ENCODE measurements around the gene CLK1.
"Not testable (repeated sequence)": the region's sequence is repeated elsewhere in the genome, so short reads cannot be mapped to it uniquely, and the experiment has no call there.

The CLK1 gene

DNA sequence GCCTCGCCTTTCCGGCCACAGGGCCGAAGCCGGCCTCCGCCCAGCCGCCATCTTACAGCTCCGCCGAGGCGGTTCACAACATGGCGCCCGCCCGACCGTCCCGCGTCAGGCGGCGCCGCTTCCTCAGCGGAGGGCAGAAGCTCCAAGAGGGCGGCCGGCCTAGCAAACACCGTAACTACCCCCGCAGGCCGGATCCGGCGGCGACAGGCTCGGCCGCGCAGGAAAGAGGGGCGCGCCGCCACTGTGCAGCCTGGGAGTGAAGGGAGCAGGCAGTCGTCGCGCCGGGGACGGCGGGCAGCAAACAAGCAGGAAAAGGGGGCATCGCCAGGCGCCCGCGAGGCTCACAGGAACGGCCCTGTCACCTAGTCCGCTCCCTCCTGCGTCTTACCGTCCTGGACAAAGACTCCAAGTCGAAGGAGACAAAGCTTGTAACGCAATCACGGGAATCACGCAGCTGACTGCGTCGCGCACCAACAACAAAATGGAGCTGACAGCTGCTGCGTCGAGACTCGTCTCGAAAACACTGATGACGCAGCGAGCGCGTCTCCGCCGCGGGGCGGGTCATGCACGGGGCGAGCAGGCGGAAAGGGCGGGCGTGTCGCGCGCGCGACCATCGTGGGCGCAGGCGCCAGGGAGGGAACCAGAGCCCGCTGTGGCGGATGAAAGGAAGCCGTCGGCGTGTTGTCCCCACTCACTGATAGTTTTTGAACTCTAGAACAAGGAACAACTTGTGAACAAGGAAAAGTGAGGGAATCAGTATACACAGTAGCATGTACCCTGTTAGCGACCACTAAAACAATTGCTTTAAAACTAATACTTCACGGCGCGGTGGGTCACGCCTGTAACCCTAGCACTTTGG is at the start of gene CLK1:
CLK1 (minus strand) TSS at position 483 of the 859 bp plus-strand sequence. CDS start 2,796 bp downstream, outside the sequence.
- peak; percentile 98 for DNase-seq

DNA sequence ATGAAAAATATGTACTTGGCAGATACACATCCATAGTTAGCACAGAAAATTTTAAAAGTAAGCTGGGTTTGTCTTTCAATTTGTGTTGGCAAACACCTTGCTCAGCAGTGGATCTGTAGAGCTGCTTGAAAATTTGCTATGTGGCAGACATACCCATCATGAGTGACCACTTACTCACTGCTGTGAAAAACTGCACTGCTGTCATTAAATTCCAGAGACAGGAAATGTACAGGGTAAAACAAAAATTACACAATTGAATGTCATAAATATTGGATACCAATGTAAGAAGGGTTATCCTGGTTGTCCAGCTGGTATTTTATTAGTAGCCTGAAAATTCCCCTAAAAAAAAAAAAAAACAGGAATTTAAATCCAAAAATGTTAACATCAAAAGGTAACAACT is 49.2 kb upstream of the CLK1 start:
- no peak for DNase-seq

DNA sequence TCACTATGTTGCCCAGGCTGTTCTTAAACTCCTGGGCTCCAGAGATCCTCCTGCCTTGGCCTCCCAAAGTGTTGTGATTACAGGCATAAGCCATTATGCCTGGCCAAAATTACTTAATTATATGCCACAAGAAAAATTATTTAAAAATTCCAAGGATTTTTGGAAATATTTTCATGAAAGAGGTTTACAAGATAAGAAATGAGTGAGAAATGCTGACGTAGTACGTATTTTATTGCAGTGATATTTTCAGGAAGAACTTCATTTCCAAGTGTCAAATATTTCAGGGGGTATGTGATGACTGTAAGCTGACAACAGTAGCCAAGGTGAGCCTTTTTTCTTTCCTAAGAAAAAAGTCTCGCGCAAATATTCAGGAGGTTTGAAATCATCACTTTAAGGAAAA is 45.5 kb upstream of the CLK1 start:
- no peak for DNase-seq

DNA sequence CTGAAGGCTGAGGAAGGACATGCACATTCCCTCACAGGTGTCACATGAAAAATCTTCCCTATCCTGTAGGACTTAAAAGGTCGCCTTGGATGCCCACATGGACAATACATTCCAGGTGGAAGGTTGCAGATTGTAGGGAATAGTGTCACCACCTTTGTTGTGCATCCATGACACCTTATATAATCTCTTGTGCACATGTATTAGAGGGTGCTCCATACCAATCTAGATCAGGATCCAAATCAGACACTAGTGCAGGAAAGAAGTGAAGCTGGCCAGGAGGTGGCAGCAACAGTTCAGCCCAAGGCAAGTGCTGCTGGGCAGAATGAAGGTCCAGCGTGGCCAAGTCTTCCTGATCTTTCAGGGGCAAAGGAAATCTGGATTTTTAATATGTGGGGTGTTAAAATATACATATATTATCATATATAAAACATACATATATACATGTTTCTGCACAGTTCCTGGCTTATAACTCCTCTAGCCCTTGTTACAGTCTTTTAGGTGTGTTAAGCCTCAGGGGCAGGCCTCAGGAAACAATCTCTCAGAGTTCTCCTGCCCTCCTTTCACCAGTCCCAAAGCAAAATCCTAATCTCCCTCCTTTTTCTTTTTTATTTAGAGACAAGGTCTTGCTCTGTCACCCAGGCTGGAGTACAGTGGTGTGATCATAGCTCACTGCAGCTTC is 41.3 kb upstream of the CLK1 start:
- peak; percentile 65 for DNase-seq

DNA sequence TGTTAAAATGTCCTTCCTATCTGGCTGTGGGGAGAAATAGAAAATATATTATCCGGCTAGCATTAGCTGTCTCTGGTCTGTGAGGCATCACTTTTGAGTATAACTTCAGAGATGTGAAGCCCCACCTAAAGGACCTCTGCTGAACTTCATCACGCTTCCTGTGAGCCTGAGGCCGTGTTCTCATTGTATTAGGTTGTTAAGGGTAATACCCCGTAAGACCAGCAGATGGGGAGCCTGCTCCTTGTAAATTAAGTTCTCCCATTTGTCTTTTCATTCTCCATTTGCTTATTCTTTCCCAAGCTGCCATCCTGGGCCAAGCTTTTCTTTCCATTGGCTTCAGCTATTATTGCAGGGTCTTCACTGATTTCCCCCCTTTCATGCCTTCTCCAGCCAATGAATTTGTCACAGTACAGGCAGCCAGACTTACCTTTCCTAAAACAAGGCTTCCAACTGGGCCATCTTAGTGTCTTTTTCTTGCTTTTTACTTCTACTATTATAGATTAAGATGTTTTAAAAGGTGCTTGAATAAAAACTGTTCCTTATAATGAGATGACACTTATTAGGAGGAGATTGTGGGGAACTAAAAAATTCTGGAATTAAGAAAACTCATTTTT is 37.1 kb upstream of the CLK1 start:
- DNase-seq, result peak; percentile 84

DNA sequence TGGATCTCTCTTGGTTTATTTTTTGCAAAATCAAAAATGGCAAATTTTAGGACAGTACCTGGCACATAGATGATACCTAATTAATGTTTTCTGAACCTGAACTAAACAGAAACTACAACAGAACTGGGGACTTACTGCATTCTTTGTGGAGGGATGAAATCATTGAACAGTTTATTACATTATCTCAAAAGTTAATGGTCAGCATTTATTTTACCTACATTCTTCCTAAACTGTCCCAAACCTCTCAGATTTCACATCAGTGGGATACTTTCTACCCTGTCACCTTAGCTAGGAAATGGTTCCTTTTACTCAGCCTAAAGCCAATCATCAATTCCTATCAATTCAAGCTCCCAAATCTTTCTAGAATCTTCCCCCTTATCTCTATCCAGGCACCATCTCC is 35.0 kb upstream of the CLK1 start:
- DNase-seq, result no peak

DNA sequence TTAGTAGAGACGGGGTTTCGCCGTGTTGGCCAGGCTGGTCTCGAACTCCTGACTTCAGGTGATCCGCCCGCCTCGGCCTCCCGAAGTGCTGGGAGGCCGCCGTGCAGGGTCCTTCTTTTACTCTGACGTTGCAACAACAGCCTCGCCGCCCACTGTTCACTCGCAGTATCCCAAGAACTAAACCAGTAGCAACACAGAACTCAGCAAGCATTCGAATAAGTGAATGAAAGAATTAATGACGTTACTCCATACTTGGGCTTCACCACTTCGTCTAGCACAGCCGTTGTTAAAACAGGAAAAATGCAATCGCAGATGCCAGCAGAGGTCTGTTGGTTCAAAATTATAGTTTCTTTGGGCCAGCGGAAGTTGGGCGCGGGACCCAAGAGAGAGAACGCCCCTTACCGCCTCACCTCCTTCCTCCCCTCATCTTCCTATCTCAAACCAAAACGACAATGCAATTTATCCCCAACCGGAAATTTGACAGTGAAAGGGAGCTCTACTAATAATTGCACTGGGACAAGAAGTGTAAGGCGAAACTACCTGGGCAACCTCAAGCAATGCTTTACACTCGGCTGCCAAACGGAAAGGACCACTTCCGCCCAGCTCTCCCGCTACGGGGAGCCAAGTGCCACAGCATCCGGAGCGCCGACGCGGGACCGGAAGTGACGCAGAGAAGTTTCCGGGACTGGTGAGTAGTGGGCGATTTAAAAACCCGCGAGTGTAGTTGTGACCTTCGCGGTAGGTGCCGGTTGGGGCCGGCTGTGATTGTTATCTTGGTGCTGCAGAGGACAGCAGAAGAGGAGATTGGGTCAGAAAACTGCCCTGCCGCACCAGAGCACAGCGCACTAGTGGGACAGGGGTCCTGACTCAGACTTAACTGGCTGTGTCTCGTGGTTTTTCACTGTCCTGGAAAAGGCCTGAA is 24.5 kb upstream of the CLK1 start, which contains the start of the genes NIF3L1 and PPIL3:
NIF3L1 (plus strand) TSS at position 668 of the 922 bp plus-strand sequence. CDS start 2,573 bp downstream, outside the sequence.
PPIL3 (minus strand) TSS at position 374 of the 922 bp plus-strand sequence. CDS start 1,462 bp downstream, outside the sequence.
- peak; percentile 99 for DNase-seq

DNA sequence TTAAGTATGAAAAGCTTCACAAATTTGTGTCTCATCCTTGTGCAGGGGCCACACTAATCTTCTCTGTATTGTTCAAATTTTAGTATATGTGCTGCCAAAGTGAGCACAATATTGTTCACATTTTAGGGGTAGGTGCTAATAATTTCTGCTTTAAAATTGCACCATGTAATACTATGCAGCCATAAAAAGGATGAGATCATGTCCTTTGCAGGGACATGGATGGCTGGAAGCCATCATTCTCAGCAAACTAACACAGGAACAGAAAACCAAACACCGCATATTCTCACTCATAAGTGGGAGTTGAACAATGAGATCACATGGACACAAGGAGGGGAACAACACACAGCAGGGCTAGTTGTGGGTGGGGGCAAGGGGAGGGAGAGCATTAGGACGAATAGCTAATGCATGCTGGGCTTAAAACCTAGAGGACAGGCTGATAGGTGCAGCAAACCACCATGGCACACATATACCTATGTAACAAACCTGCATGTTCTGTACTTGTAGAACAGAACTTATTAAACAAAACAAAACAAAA is 17.3 kb upstream of the CLK1 start:
- DNase-seq, result not testable (repeated sequence)

DNA sequence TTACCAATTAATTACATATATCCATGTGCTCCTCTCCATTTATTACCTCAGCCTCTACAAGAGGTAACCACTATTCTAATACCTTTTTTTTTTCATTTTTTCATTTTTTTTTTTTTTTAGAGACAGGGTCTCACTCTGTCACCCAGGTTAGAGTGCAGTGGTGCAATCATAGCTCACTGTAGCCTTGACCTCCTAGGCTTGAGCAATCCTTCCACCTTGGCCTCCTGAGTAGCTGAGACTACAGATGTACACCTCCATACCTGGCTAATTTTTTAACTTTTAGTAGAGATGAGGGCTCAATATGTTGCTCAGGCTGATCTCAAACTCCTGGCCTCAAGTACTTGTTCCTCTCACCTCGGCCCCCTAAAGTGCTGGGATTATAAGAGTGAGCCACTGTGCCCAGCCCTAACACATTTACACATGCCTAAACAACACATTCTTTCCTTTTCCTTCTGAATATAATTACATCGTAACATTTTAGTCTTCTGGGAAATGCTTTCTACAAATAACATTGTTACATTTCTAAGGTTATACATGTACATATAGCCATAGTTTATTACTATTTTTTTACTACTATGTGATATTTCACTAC is 13.9 kb upstream of the CLK1 start:
- DNase-seq, result no peak

DNA sequence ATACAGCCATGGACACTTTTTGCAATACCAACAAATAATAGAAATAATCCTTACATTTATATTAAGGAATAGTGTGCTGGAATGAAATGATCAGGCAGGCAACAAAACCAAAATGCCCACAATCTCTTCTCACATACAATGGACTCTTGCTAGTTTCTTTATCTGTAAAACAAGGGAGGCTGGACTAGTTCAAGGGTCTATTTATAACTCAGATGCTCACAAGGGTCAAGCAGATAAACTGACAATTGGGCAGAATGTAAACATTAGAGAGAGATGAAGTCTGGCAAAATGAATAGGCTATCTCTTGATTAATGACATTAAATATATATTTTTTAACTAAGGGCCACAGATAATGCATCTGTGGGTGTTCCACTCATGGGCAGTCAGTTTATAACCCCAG is 13.0 kb upstream of the CLK1 start:
- DNase-seq, result no peak

DNA sequence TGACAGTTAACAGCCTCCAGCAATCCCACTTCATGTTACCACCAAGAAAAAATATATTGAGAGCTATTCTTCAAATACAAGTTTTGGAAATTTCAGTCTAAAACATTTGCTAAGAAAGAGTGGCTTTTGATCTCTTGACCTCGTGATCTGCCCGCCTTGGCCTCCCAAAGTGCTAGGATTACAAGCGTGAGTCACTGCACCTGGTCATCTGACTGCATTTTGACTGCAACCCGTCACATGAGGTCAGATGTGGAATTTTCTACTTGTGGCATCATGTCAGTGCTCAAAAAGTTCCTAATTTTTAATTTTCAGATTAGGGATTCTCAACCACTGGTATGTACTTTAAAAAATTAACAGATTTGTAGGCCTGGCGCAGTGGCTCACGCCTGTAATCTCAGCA is 9.1 kb upstream of the CLK1 start:
- no peak for DNase-seq

DNA sequence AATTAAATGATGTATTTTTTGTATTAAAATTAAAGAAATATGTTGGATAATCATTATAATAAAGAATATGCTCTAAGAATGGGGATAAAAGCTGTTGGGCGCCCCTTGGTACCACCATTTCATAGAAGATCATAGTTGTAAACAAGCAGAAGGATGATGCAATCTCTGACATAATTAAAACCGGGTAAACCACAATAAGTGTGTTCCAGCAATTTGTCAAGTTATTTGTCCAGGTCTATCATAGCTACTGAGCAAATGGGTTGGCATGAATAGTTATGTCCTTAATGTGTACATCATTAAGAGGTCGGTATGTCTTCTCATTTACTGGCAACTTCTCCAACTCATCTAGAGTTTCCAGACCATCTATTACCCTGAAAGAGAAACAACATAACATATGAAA is 6.7 kb upstream of the CLK1 start:
- DNase-seq, result no peak

DNA sequence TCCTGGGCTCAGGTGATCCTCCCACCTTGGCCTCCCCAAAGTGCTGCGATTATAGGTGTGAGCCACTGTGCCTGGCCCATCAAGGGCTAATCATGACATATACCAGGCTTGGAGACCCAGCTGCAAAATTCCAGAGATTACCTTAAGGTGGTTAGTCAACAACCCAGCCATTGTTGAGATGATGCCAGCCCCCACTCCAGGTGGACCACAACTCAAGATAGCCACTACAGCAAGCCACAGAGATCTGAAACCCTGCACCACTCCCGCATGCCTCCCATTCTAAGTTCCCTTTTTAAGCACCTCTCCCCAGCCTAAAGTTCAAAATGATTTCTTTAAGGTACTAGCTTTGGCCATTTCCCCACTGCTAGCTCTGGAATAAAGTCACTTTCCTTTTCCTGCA is 4.6 kb upstream of the CLK1 start:
- DNase-seq, result no peak

DNA sequence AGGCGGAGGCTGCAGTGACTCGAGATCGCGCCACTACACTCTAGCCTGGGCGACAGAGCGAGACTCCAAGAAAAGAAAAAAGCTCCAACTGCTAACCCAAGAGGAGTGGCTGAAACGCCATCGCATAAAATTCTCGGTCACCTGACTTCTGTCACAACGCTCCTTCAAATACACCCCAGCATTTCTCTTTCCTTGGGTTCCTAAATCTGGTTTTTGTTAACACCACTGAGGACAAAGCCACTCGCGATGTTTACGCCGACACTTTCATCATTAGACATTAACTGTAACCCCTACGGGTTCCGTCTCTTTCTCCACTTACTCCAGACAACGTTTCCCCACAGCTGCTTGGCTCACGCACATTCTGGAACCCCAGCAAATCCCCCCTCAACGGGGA is 679 bp downstream of the CLK1 start:
- peak; percentile 27 for DNase-seq

DNA sequence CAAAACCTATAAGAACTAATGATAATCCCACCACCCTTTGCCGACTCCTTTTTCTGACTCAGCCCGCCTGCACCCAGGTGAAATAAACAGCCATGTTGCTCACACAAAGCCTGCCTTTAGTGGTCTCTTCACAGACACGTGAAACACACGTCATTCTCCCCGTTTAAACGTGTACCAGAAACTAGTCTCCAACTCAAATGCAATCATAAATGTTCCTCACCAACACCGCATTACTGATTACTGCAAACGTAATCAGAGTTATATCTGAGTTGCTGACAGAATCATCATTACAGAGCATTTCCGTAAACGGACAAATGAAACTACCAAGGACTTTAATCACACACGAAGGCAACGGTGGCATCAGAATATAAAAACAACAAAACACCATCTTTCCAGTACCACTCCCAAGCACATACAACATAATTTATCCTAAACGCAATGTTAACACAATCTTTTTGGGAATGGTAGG is 1.9 kb downstream of the CLK1 start:
- peak; percentile 81 for DNase-seq

DNA sequence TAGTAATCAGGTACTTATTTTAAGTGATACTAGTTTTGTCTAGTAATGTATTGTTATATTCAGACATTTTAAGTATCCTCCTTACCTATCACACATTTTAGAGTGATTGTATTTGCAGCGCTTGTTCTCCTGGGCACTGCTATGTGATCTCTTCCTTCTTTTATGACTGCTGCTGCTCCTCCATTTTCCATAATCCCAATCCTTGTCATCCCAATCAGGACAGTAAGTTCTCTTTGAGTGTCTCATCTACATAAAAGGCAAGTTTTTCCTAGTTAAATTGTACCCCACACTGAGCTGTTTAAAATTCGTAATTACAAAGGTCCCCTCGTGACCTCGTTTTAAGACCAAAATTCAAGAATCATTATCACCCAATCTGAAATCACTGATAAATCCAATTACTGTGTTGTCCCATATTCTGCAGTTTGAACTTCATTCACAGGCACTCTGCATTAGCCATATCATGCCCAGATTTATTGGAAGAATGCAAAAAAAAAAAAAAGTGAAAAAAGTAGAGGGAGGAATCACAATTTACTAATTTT is 2.8 kb downstream of the CLK1 start:
- DNase-seq, result no peak

DNA sequence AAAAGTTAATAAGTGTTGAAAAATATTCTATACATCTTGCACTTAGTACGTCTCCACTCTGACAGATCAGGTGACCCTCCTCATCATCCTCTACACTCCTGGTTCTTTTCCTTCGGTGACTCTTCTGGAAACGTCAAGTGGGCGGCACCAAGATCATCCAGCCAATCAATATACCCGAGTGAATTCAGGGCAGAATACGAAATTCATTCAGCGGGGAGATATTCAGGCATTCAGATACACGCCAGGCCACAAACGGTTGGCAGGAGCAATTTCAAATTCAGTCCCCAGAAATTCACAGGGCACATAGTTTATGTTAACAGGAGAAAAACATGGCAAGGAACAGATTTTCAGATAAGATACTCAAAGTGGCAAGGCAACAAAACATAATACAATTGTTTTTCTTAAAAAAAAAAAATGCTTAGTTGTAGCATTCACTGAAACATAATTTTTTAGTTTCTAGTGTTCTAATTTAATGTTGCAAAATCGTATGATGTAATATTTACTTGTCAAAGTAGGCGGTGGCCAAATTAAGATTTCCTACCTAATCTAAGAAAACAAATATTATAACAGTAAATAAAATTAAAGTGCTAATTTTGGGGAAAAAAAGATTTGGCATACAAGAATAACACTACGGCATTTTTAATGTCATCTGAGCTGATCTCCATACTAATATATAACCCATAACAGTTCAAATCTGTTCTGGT is 4.2 kb downstream of the CLK1 start:
- DNase-seq, result peak; percentile 31

DNA sequence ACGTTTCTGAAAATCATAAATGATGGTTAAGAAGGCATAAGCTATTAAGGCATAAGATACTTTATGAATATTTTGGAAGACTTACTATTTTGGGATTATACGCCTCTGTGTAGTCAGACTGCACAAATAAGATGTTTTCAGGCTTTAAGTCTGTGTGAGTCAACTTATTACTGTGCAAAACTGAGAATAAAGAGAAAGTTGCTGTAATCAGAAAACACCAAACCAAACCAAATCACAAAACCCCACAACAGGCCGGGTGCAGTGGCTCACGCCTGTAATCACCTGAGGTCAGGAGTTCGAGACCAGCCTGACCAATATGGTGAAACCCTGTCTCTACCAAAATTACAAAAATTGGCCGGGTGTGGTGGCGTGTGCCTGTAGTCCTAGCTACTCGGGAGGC is 7.7 kb downstream of the CLK1 start:
- DNase-seq, result no peak

DNA sequence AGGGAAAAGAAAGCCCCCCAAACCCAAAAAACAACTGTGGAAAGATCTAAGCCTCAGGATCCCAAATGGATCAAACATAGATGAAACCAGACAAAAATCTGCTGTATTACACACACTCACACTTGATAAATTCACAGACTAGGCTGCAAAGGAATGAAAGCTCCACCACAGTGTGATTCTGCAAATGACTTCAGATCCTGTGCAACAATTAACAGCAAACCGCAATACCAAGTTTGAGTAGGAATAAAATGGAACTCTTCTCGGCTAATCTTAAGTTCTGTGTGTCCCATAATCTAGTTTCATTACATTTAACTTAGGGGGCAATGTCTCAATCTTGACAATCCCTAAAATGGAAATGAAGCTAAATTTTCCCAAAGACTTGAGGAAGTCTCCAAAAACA is 11.9 kb downstream of the CLK1 start:
- DNase-seq, result no peak

DNA sequence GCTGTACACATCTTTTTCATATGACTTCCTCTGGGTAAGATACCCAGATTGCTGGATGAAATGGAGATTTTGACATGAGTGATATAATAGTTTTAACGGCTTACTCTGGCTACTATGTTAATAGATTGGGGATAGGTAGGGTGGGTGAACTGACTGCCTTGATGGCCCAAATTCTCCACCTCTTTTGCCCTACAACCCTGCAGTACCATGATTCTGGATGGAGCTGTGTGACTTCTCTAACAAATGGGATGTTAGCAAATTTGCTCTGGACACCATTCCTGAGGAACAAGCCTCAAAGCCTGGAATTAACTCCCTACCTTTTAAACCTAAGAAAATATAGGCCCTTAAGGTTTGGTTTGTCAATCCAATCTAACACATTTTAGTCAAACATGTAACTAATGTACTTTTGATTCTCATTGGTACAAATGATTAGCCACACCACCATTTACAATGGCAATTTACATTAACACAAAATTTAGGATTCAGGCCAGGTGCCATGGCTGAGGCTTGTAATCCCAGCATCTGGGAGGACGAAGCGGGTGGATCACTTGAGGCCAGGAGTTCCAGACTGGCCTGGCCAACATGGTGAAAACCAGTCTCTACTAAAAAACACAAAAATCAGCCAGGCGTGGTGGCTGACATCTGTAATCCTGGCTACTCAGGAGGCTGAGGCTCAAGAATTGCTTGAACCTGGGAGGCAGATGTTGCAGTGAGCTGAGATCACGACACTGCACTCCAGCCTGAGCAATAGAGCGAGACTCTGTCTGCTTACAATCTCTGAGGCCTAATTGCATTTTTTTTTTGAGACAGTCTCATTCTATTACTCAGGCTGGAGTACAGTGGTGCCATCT is 12.8 kb downstream of the CLK1 start:
- DNase-seq, result no peak
